ENCODE measurements around the gene ZSWIM7.

DNA sequence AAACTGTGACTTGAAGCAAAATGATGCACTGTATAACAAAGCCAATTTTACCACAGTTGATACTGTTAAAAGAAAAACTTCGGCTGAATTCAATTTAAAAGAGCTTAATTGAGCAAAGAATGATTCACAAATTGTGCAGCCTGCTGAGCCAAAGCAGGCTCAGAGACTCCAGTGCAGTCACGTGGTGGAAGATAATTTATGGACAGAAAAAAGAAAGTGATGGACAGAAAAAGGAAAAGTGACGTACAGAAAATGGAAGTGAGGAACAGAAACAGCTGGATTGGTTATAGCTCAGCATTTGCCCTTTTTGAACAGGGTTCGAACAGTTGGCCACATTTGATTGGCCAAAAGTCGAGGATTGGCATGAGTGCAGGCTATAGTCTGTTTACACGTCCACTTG, 25.7 kb downstream of the ZSWIM7 start:
- TF ChIP-seq, protein P1, sequence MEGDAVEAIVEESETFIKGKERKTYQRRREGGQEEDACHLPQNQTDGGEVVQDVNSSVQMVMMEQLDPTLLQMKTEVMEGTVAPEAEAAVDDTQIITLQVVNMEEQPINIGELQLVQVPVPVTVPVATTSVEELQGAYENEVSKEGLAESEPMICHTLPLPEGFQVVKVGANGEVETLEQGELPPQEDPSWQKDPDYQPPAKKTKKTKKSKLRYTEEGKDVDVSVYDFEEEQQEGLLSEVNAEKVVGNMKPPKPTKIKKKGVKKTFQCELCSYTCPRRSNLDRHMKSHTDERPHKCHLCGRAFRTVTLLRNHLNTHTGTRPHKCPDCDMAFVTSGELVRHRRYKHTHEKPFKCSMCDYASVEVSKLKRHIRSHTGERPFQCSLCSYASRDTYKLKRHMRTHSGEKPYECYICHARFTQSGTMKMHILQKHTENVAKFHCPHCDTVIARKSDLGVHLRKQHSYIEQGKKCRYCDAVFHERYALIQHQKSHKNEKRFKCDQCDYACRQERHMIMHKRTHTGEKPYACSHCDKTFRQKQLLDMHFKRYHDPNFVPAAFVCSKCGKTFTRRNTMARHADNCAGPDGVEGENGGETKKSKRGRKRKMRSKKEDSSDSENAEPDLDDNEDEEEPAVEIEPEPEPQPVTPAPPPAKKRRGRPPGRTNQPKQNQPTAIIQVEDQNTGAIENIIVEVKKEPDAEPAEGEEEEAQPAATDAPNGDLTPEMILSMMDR (IDR thresholded peaks at IDR 0.05) = no peak
- no peak for TF ChIP-seq POLR2A (IDR thresholded peaks at IDR 0.05)
